A673 (cell line): ENCODE data around the gene IGSF21. TPM values are rescaled to one million over a fixed set of nuclear protein-coding genes. Genes with fewer than 3 reads are reported as not detected.

Experiments used
- BruUV-seq: library from RNA; stranded (reverse); fragments of 400-500 nt; replicated peaks from 2 replicates; lab custom pipeline; 2021; lab: Mats Ljungman, UMichigan
- CTCF ChIA-PET: fragments of 300-600 bp; sonication (Branson Sonifier 250); formaldehyde crosslinking; loops from one replicate; lab custom pipeline; 2022; ENCODE audit warnings: antibody characterized with exemption; lab: Charles Lee
- POLR2A ChIA-PET: fragments of 300-600 bp; sonication (Branson Sonifier 250); formaldehyde crosslinking; loops from one replicate; lab custom pipeline; 2022; ENCODE audit warnings: antibody characterized with exemption; ENCODE audit not compliant: low non-redundant PET; lab: Charles Lee
- DNase-seq: peaks from one replicate; pipeline ENCODE4 v3.0.0-alpha.2; 2015; ENCODE audit warnings: low spot score
- H3K27ac ChIP-seq: fragments of 200-600 bp; sonication (generic); 2 replicates; pipeline ENCODE4 v1.5.1; 2016; ENCODE audit warnings: mixed run types, low read depth, mild to moderate bottlenecking, mixed read lengths, antibody characterized with exemption, low read length; ENCODE audit not compliant: poor library complexity, severe bottlenecking
- H3K27me3 ChIP-seq: fragments of 200-600 bp; sonication (generic); replicated peaks from 2 replicates; pipeline ENCODE4 v1.6.1; 2017; ENCODE audit warnings: mixed run types, low read depth, mild to moderate bottlenecking, mixed read lengths, antibody characterized with exemption, low read length; ENCODE audit not compliant: insufficient read depth, poor library complexity
- H3K36me3 ChIP-seq: fragments of 200-600 bp; sonication (generic); 2 replicates; pipeline ENCODE4 v1.6.1; 2016; ENCODE audit warnings: mixed run types, mild to moderate bottlenecking, mixed read lengths, antibody characterized with exemption, low read length; ENCODE audit not compliant: insufficient read depth, poor library complexity, severe bottlenecking
- H3K4me1 ChIP-seq: fragments of 200-600 bp; sonication (generic); 2 replicates; pipeline ENCODE4 v1.6.1; 2017; ENCODE audit warnings: mixed run types, mild to moderate bottlenecking, mixed read lengths, antibody characterized with exemption, low read length; ENCODE audit not compliant: insufficient read depth, poor library complexity, severe bottlenecking
- H3K4me3 ChIP-seq: fragments of 200-600 bp; sonication (generic); 2 replicates; pipeline ENCODE4 v1.5.1; 2016; ENCODE audit warnings: low read depth, mixed run types, mild to moderate bottlenecking, mixed read lengths, low read length; ENCODE audit not compliant: poor library complexity, severe bottlenecking
- H3K9me3 ChIP-seq: fragments of 200-600 bp; sonication (generic); 2 replicates; pipeline ENCODE4 v1.6.1; 2016; ENCODE audit warnings: mixed run types, low read depth, mild to moderate bottlenecking, mixed read lengths, antibody characterized with exemption, low read length; ENCODE audit not compliant: poor library complexity, severe bottlenecking
- EZH2 ChIP-seq: fragments of 200-600 bp; sonication (generic); IDR thresholded peaks from 2 replicates; pipeline ENCODE4 v1.6.1; 2017; ENCODE audit warnings: borderline replicate concordance, low read depth, mild to moderate bottlenecking, mixed read lengths, antibody characterized with exemption, low read length; ENCODE audit not compliant: poor library complexity, severe bottlenecking
- intact Hi-C: fragments of 100-400 bp; cut with micrococcal nuclease; formaldehyde crosslinking; loops from one replicate; pipeline ENCODE4 v1.10.0; 2022; ENCODE audit not compliant: unreplicated experiment
- total RNA-seq: library from RNA; stranded (reverse); gene quantifications from 2 replicates; pipeline ENCODE4 v1.2.3, GENCODE V29; 2021
- TF ChIP-seq, protein P1 (sequence below): fragments of 300-800, 200-600 bp; sonication (generic); conservative IDR thresholded peaks from 2 replicates; pipeline ENCODE4 v1.5.1; 2017; ENCODE audit warnings: low read depth, mild to moderate bottlenecking, antibody characterized with exemption, low read length, moderate library complexity, mixed read lengths

Gene IGSF21
- total RNA-seq, 1 experiment from 2014 or later, result 3.2 TPM

DNA sequence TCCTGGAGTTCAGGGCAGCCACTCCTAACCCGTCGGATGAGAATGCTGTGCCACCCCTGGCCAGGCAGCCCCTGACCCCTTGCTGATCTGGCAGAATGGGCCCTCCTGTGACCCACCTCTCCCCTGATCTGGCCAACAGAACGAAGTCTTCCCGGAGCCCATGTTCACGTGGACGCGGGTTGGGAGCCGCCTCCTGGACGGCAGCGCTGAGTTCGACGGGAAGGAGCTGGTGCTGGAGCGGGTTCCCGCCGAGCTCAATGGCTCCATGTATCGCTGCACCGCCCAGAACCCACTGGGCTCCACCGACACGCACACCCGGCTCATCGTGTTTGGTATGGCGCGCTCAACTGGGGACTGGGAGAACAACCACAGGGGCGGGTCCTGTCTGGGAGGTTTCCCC is 269.1 kb downstream of the IGSF21 start:
- no TSS peak for BruUV-seq
- TF ChIP-seq EZH2, result no peak
- TF ChIP-seq, protein P1, sequence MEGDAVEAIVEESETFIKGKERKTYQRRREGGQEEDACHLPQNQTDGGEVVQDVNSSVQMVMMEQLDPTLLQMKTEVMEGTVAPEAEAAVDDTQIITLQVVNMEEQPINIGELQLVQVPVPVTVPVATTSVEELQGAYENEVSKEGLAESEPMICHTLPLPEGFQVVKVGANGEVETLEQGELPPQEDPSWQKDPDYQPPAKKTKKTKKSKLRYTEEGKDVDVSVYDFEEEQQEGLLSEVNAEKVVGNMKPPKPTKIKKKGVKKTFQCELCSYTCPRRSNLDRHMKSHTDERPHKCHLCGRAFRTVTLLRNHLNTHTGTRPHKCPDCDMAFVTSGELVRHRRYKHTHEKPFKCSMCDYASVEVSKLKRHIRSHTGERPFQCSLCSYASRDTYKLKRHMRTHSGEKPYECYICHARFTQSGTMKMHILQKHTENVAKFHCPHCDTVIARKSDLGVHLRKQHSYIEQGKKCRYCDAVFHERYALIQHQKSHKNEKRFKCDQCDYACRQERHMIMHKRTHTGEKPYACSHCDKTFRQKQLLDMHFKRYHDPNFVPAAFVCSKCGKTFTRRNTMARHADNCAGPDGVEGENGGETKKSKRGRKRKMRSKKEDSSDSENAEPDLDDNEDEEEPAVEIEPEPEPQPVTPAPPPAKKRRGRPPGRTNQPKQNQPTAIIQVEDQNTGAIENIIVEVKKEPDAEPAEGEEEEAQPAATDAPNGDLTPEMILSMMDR, result no peak
- H3K9me3 ChIP-seq, result no peaks in the 10 kb centered on the region
- intact Hi-C loops, result no loop called here
- no peaks in the 10 kb centered on the region for H3K4me1 ChIP-seq
- no peak overlapping the region for H3K27ac ChIP-seq
- no peak for DNase-seq
- no peaks in the 10 kb centered on the region for H3K27me3 ChIP-seq
- CTCF ChIA-PET, result no interaction called here
- no peaks in the 10 kb centered on the region for H3K36me3 ChIP-seq
- no peak overlapping the region for H3K4me3 ChIP-seq
- POLR2A ChIA-PET, result interaction anchor here (0.6 kb wide), 1 partner anchor 18 kb away, joined by 7 read pairs; no protein-coding TSS in a partner anchor

DNA sequence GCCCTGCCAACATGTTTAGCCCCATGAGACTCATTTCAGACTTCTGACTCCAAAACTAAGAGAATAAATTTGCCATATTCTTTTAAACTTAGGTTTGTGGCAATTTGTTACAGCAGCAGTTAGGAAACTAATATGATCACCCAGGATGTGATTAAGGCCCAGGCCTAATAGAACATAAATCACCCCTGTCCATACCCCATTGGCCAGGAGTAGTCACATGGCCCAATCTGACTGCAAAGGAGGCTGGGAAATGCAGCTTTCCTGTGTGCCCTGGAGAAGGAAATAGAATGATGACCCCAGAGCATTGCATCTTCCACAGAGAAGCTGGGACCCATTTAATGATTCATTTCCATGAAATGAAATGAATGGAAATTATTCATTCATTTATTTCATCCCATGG is 272.7 kb downstream of the IGSF21 start:
- no TSS peak for BruUV-seq
- Histone ChIP-seq H3K4me3 (no peak overlapping the region), H3K9me3 (no peaks in the 10 kb centered on the region), H3K36me3 (no peaks in the 10 kb centered on the region), H3K27ac (no peak overlapping the region), H3K4me1 (peaks cover 13% of the 10 kb centered on the region), H3K27me3 (no peaks in the 10 kb centered on the region)
- intact Hi-C loops, result no loop called here
- TF ChIP-seq EZH2, result no peak
- TF ChIP-seq, protein P1, result no peak
- ChIA-PET CTCF (no interaction called here), POLR2A (no interaction called here)
- no peak for DNase-seq

DNA sequence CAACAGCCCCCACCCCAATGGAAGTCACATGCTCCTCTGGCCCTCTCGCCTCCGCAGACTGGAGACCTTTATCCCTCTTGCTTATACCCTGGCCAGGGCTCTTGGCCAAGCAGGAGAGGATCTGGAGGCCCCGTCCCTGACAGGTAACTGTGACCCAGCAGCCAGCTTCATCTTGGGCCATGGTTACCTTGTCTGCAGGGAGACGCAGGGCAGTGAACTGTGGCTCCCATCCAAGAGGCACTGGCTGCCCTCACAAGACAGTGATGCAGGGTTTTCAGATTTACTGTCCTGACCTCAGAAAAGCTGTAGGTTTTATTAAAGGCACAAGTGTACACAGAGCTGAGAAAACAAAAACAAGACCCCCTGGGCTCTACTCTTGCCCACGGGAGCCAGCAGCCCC is 276.5 kb downstream of the IGSF21 start:
- ChIA-PET POLR2A (no interaction called here), CTCF (no interaction called here)
- Histone ChIP-seq H3K36me3 (no peaks in the 10 kb centered on the region), H3K27ac (peak overlapping the region; percentile 58), H3K4me3 (no peak overlapping the region), H3K9me3 (no peaks in the 10 kb centered on the region), H3K4me1 (peaks cover 22% of the 10 kb centered on the region), H3K27me3 (no peaks in the 10 kb centered on the region)
- intact Hi-C loops, result no loop called here
- no peak for DNase-seq
- no TSS peak for BruUV-seq
- TF ChIP-seq, protein P1, result no peak
- no peak for TF ChIP-seq EZH2
